Neural cell (in vitro differentiated cells): ENCODE results near the gene FGF21. TPM values are rescaled to one million over a fixed set of nuclear protein-coding genes. Genes with fewer than 3 reads are reported as not detected.
A peak's percentile ranks its signal among the peaks of the same experiment; 100 is the strongest.

Source experiments
- H2AFZ ChIP-seq: fragments of 200-600, 300-800 bp; sonication (generic), shearing (Covaris generic); 2 replicates; pipeline ENCODE4 v1.6.0; 2014; ENCODE audit warnings: low read depth, mild to moderate bottlenecking, antibody characterized with exemption, low read length, moderate library complexity
- H3F3A ChIP-seq: fragments of 200-600 bp; shearing (Covaris generic); 2 replicates; pipeline ENCODE4 v1.6.1; 2016; ENCODE audit warnings: mild to moderate bottlenecking, moderate library complexity, mixed read lengths, antibody characterized with exemption, low read length; ENCODE audit not compliant: insufficient read depth, poor library complexity, severe bottlenecking
- H3K27ac ChIP-seq: fragments of 200-600, 300-800 bp; sonication (generic), shearing (Covaris generic); 2 replicates; pipeline ENCODE4 v1.5.1; 2014; ENCODE audit warnings: mild to moderate bottlenecking, low read length, moderate library complexity
- H3K27me3 ChIP-seq: fragments of 300-800, 200-600 bp; sonication (generic), shearing (Covaris generic); 2 replicates; pipeline ENCODE4 v1.6.0; 2014; ENCODE audit warnings: mild to moderate bottlenecking, low read depth, low read length, moderate library complexity; ENCODE audit not compliant: insufficient read depth
- H3K36me3 ChIP-seq: fragments of 300-800, 200-600 bp; sonication (generic), shearing (Covaris generic); 2 replicates; pipeline ENCODE4 v1.5.1; 2014; ENCODE audit warnings: mild to moderate bottlenecking, antibody characterized with exemption, low read length, moderate library complexity; ENCODE audit not compliant: insufficient read depth
- H3K4me2 ChIP-seq: fragments of 300-800, 200-600 bp; sonication (generic), shearing (Covaris generic); 2 replicates; pipeline ENCODE4 v1.6.0; 2014; ENCODE audit warnings: mild to moderate bottlenecking, low read length
- H3K4me3 ChIP-seq: fragments of 300-800, 200-600 bp; sonication (generic), shearing (Covaris generic); 2 replicates; pipeline ENCODE4 v1.5.1; 2014; ENCODE audit warnings: mild to moderate bottlenecking, low read length, moderate library complexity
- H3K79me2 ChIP-seq: fragments of 200-600 bp; shearing (Covaris generic); replicated peaks from 2 replicates; pipeline ENCODE4 v1.6.0; 2014; ENCODE audit warnings: mild to moderate bottlenecking, low read length, moderate library complexity; ENCODE audit not compliant: insufficient read depth
- H3K9ac ChIP-seq: fragments of 300-800, 200-600 bp; sonication (generic), shearing (Covaris generic); 2 replicates; pipeline ENCODE4 v1.6.1; 2016; ENCODE audit warnings: mild to moderate bottlenecking, low read length, mixed read lengths
- H3K9me2 ChIP-seq: fragments of 200-600 bp; shearing (Covaris generic); 2 replicates; pipeline ENCODE4 v1.6.1; 2016; ENCODE audit warnings: mild to moderate bottlenecking, low read length, mixed read lengths; ENCODE audit not compliant: insufficient read depth
- H3K9me3 ChIP-seq: fragments of 200-600, 300-800 bp; sonication (generic), shearing (Covaris generic); 2 replicates; pipeline ENCODE4 v1.6.1; 2016; ENCODE audit warnings: mild to moderate bottlenecking, mixed run types, low read length, moderate library complexity, mixed read lengths
- H4K20me1 ChIP-seq: fragments of 200-600 bp; shearing (Covaris generic); 2 replicates; pipeline ENCODE4 v1.6.1; 2016; ENCODE audit warnings: mild to moderate bottlenecking, mixed run types; ENCODE audit not compliant: insufficient read depth
- CTCF ChIP-seq: fragments of 450-650 bp; IDR thresholded peaks from 2 replicates; pipeline ENCODE4 v1.5.1; 2014; ENCODE audit warnings: antibody characterized with exemption, mild to moderate bottlenecking, moderate library complexity; ENCODE audit not compliant: poor library complexity, severe bottlenecking
- MXI1 ChIP-seq: fragments of 450-650 bp; conservative IDR thresholded peaks from 2 replicates; pipeline ENCODE4 v1.6.1; 2014; ENCODE audit warnings: antibody characterized with exemption, mild to moderate bottlenecking; ENCODE audit not compliant: poor library complexity, severe bottlenecking
- POLR2AphosphoS5 ChIP-seq: IDR thresholded peaks from 2 replicates; pipeline ENCODE4 v1.6.1; 2012
- RAD21 ChIP-seq: fragments of 450-650 bp; conservative IDR thresholded peaks from 2 replicates; pipeline ENCODE4 v1.6.1; 2014; ENCODE audit warnings: antibody characterized with exemption, mild to moderate bottlenecking, moderate library complexity
- REST ChIP-seq: IDR thresholded peaks from 2 replicates; pipeline ENCODE4 v1.6.1; 2012; ENCODE audit warnings: borderline replicate concordance
- SMC3 ChIP-seq: fragments of 450-650 bp; conservative IDR thresholded peaks from 2 replicates; pipeline ENCODE4 v1.6.1; 2014; ENCODE audit warnings: antibody characterized with exemption, mild to moderate bottlenecking, moderate library complexity; ENCODE audit not compliant: poor library complexity
- TAF1 ChIP-seq: IDR thresholded peaks from 2 replicates; pipeline ENCODE4 v1.6.1; 2012; ENCODE audit warnings: low read depth
- polyA plus RNA-seq: library from polyadenylated mRNA; depleted of rRNA; stranded (reverse); fragments of >200 nt; gene quantifications from 2 replicates; pipeline ENCODE4 v1.2.3, GENCODE V29; 2014

Gene FGF21
- polyA plus RNA-seq, 1 donor from 2014 or later: not detected

DNA sequence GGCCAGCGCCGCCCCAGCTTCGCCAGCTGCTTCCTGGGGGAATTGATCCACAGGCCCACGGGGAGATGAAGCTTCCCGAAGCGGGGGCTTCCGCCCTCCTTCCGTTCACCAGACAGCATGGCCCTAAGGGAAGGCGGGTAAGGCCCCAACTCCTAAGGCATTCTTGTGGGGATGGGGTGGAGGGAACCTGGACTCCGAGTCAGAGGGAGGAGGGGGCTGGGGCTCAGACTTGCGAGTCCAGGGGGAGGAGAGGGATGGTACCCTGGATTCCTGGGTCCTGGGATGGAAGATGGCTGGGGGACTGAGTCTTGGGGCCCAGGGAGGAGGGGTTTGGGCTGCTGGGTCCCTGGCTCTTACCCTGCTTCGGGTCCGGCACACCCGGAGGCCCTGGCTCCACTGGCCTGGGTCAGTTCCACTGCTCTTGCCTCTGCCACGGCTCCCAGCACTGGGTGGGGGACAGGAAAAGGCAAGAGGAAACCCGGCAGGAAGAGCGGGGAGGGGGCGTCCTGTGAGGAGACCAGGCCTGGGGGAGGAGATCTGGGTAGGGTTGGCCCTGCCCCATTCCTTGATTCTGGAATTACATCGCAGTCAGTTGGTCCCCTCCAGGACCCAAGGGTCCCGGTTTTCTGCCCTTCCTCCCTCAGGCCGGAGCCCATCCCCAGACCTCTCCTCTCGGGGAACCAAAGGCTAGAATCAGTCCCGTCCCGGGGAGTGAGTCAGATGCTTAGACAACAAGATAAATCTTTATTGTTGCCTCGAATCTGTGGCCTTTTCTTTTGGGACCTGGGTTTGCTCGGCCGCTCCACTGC lies 15.0 kb upstream of the FGF21 start, which contains the start of gene RASIP1:
RASIP1 (minus strand) TSS at position 447 of the 809 bp plus-strand sequence; CDS start at position 119, 328 bp downstream.
- Histone ChIP-seq H3F3A (no peaks in the 10 kb centered on the region), H3K4me2 (no peak within 1 kb of the TSS), H3K4me3 (peak within 1 kb of the TSS; percentile 67), H3K9me2 (no peaks in the 10 kb centered on the region), H3K36me3 (no peaks in the 10 kb centered on the region), H3K27me3 (peaks cover 7% of the 10 kb centered on the region), H3K27ac (no peak within 1 kb of the TSS), H2AFZ (no peak within 1 kb of the TSS), H3K9me3 (no peaks in the 10 kb centered on the region), H4K20me1 (no peaks in the 10 kb centered on the region), H3K9ac (peak within 1 kb of the TSS; percentile 67), H3K79me2 (no peaks in the 10 kb centered on the region)
- TF ChIP-seq REST (no peak), TAF1 (no peak), POLR2AphosphoS5 (no peak), RAD21 (no peak)

DNA sequence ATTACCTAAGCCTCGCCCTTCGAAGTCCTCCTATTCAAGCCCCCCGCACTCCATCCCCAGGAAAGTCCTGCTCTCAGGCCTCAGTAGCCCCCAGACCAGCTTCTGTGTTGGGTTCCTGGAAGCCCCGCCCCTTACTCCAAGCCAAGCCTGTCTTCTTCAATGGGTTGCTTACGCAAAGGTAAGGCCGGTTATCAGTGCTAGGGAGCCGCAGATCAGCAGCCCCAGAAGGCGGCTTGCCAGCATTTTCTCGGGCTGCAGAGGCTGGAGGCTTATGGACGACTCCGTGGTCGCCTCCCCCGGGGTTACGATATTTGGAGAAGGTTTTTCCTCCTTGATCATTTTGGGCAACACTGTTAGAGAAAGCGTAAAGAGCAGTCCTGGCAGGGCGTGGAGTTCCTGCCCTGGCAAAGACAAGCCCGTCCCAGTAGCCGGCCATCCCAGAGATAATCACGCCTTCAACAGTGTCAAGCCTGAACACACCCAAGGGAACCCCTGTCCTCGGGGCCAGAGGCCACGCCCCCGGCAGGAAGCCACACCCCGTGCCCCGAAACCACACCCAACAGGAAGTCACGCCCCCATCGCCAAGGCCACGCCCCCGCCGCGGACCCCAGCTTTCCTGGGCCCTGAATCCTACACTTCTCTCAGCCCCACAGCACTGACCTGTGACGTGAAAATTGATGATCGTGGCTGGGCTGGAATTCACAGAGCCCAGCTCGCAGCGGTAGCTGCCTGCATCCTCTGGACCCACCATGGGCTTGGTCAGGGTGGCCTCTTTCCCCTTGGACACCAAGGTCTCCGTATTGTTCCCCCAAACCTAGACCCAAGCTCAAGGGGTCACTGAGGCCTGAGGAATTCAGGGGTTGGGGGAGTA lies 14.0 kb upstream of the FGF21 start:
- Histone ChIP-seq H2AFZ (no peak overlapping the region), H3K4me2 (no peak overlapping the region), H3K9ac (no peak overlapping the region), H3K36me3 (no peaks in the 10 kb centered on the region), H3K4me3 (no peak overlapping the region), H3K9me2 (no peaks in the 10 kb centered on the region), H3K27me3 (peaks cover 6% of the 10 kb centered on the region), H3F3A (no peaks in the 10 kb centered on the region), H3K27ac (no peak overlapping the region), H3K79me2 (no peaks in the 10 kb centered on the region), H3K9me3 (no peaks in the 10 kb centered on the region), H4K20me1 (no peaks in the 10 kb centered on the region)
- no peak for TF ChIP-seq SMC3
- TF ChIP-seq CTCF: no peak
- TF ChIP-seq MXI1: no peak
- TF ChIP-seq RAD21: no peak
